Measurements from ENCODE around the gene SLC22A31.
"Not testable (repeated sequence)": the region's sequence is repeated elsewhere in the genome, so short reads cannot be mapped to it uniquely, and the experiment has no call there.

SLC22A31 gene

GRCh38 chr16:89166696-89167424 is 33.5 kb downstream of the SLC22A31 start:
- DNase-seq (ENCODE audit: low read depth, low spot score) = no peak

- not testable (repeated sequence) for DNase-seq (ENCODE audit: low read depth, low spot score)
Observed at GRCh38 chr16:89165681-89165979, 34.7 kb downstream of the SLC22A31 start.

DNA sequence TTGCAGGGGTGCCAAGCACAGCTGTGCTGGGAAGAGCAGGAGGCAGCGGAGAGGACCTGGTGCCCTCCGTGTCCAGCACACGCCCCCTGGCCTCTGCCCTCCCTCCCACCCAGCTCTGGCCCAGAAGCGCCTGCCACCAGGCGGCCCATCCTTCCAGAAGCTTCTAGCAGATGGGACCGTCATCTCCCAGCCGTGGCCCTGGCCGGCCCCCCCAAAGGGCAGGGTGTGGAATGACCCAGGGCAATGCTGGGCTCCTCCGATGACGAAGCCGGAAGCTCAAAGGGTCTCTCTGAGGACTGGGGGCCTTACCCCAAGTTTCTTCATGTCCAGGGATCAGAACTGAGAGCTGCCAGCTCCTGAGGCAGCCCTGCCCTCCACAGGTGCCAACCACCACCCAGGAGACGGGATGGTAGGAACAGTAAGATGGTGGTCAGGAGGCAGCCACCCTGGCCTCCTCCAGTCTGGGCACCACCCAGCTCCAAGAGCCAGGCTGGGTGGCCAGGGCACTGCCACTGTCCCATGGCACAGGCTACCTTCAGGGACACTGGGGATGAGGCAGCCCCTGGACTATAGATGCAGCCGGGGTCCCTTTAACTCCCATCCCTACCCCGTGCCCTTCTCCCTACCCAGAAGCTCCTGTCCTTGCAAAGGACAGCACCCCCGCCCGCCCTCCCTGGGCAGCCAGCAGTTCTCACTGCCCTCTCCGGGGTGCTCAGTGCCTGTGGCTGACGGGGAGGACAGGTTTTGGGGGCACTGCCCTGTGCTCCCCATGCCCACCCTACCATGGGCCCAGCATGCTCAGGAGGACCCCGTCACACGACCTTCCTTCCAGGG is 35.3 kb downstream of the SLC22A31 start:
- DNase-seq (ENCODE audit: low read depth, low spot score) = no peak

DNA sequence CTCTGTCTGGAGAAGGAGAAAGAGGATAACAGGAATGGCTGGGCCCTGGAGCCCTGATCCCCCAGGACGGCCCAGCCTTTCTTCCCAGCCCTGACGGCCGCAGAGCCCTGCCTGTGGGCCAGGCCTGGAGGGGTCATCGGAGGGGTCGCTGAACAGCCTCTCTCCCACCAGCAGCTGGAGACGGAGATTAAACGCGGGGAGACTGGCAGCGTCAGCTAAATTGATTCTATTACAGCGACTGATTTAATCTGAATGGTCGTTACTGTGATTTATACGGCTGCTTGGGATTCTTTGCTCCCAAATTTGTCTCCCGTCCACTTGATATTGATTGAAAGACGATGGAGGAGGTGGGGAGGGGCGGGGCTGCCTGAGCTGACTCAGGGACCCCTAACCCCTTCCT is 35.9 kb downstream of the SLC22A31 start:
- no peak for DNase-seq (ENCODE audit: low read depth, low spot score)

GRCh38 chr16:89163297-89163696 is 37.0 kb downstream of the SLC22A31 start:
- DNase-seq (ENCODE audit: low read depth, low spot score) = no peak

DNA sequence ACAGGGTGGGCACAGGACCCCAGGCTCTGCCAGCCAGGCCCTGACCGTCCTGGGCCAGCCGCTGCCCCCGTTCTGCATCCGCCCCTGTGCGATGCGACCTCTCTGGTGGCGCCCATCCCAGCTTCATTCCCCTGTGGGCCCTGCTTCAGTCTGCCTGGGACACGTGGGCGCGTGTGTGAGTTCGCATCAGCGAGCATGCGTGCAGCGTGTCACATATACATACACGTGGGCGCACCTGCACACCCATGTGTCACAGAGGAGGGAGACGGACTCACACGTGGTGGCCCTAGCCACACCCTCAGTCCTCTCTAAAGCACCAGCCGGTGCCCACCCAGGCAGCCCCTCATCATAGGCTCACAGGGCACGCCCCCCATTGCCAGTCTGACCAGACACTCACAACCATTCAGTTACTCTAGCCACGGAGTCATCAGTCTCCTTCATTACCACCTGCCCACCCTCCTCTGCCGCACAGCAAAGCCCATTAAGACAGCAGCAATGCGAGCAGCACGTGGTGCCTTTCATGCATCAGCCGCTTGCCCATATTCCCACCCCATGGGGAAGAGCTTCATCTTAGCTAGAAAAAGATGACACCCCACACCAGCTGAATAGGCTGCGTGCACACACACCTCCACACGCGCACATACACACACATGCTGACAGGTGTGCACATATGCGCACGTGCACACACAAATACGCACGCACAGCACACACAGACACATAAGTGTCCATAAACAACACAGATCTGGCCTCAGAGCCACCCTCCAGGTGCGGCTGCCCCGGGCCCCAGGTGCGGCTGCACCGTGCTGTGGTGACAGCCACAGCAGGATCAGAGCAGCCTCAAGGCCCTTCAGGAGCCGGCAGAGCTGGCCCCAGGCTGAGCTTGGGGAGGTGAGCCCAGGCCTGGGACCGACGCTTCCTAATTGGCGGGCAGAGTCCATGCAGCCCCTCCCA is 38.3 kb downstream of the SLC22A31 start:
- DNase-seq (ENCODE audit: low read depth, low spot score) = no peak

GRCh38 chr16:89160977-89161701 is 39.2 kb downstream of the SLC22A31 start:
- DNase-seq (ENCODE audit: low read depth, low spot score) = no peak

DNA sequence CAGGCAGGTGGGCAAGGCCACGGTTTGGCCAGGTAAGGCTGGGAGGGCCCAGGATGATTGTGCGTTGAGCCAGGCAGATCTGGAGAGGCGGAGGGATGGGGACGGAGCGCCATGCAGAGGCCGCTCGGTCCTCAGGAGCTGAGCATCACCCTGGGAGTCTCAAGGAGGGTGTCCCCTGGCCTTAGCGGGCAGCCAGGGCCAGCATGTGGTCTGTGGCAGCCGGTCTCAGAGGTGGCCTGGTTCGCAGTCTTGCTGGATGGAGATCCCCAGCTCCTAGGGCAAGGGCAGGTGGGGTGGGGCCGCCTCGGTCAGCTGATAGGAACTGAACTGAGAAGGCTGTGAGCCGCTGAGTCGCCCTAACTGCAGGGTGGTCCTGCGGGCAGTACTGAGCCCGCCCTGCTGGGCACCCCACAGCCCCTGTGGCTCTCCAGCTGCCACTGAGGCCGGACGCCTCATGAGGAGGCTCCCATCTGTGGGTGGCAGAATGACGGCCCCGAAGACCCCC is 40.4 kb downstream of the SLC22A31 start:
- no peak for DNase-seq (ENCODE audit: low read depth, low spot score)

DNA sequence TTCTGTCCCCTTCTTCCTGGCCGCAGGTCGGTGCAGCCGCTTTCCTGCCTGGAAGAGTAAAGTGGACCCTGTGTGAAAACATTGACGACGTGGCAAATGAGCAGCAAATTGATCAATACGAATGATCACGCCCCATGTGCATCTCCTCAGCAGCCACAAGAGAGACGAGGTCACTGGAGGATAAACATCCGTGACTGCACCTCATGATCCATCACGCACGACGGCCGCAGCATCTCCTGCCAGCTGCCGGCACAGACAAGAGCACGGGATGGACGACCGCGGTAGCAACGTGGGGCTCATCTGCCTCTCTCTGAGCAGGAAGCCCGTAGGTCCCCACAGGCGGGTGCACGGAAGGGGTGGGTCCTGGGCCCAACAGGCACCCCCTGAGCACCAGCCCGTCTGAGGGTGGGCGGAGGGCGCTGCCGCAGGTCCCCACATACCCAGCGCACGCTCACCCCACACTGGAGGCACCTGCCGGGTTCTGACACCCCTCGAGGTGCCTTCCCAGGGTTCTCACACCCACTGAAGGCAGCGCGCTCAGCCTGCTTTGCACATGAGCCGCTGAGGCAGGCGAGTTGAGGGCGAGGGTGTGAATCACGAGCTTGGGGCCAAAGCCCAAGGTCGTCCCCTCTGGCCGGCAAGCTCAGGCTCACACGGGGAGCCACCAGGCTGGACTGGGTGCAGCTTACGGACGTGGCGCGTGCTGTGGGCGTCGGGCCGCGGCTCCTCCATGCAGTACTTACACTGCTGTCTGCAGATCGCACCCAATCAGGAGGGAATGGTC is 41.1 kb downstream of the SLC22A31 start:
- DNase-seq (ENCODE audit: low read depth, low spot score) = no peak

DNA sequence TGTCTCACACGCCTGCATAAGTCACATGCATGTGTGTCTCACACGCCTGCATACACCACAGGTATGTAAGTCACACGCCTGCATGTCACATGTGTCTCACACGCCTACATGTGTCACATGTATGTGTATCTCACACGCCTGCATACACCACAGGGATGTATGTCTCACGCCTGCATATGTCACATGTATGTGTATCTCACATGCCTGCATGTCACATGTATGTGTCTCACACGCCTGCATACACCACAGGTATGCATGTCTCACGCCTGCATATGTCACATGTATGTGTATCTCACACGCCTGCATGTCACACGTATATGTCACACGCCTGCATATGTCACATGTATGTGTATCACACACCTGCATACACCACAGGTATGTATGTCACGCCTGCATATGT is 42.6 kb downstream of the SLC22A31 start:
- no peak for DNase-seq (ENCODE audit: low read depth, low spot score)

DNA sequence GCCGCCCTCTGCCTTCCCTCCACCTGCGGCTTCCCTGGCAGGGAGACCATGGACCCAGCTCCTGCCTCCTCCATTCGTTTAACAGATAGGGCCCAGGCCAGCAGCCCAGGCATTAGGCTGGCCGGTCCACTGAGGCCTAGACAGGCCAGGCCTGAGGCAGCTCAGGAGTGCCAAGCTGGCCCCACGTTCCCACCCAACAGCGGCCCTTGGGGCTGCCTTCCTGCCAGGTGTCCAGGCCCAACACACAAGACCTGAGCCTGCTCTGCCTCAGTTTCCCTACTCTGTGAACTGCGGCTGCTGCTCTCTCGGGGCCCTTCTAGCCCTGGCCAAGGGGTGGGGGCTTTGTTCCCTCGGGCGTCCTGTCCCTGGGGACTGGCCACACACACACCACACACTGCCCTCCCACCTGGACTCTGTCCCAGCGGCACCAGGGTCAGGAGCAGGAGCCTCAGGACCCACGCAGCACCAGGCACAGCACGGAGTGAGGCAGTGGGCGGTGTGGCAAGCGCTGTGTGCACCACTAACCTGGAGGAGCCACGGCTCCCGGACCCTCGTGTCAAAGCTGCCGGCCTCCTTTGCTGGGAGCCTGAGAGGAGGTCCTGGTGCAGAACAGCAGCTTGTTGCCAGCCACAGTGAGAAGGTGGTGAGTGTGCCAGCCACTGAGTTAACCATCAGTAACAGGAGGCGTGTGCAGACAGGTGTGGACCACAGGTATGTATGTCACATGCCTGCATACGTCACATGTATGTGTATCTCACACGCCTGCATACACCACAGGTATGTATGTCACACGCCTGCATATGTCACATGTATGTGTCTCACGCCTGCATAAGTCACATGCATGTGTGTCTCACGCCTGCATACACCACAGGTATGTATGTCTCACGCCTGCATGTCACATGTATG is 43.3 kb downstream of the SLC22A31 start:
- DNase-seq (ENCODE audit: low read depth, low spot score) = no peak

DNA sequence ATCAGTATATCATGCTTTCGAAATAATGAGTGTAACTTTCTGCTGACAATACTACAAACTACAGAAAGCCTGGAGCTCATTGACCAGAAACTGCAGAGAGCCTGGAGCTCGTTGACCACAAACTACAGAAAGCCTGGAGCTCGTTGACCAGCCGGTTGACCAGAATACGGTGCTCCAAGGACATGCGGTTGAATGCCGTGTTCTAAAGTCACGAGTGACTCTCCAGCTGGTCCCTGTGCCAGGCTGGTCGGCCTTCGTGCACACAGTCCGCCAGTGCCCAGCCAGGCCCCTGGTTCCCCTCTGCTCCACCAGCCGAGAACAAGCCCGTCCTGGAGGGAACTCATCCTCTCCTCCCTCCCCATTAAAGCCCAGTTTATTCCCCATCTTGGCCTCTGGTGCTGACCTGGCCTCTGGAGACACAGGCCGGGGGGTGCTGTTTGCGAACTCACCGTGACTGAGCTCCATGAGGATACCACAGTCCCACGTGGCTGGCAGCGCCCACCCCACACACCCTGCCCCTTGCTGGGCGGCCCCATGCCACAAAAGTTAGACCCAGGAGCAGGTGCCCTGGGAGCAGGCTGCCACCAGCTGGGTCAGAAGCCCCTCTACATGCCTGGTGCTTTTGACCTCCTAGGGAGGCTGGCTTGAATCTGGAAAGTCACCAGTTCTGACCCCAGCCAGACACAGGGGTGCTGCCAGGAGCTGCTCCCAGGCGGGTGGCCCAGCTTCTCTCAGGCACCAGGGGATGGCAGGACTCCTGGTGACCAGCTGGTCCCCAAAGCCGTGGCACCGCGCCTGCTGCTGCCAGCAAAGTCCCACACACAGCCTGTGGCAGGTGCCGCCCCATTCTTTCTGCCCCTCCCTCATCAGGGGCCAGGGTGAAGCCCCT is 44.2 kb downstream of the SLC22A31 start:
- no peak for DNase-seq (ENCODE audit: low read depth, low spot score)

DNA sequence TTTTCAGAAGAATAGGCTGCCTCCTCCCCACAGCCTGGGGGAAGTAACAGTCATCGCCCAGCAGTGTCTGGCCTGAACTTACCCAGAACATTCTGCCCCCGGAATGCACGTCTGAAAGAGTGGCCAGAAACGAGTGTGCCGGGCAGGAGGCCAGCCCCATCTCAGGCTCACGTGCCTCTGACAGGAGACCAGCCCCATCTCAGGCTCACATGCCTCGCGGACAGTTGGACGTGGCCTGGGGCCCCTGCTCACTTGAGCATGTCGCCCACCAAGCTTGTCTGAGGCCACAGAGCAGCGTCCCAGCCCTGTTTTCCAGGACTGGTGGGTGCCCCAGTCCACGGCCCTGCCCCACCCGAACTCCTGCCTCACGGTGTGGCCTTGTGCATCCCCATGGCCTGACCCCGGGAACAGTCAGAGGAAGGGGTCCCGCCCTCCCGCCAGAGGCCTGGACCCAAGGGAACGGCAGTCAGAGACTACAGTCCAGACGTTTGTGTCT is 45.1 kb downstream of the SLC22A31 start:
- DNase-seq (ENCODE audit: low read depth, low spot score) = peak; percentile 46

GRCh38 chr16:89154390-89155183 is 45.8 kb downstream of the SLC22A31 start:
- no peak for DNase-seq (ENCODE audit: low read depth, low spot score)

DNA sequence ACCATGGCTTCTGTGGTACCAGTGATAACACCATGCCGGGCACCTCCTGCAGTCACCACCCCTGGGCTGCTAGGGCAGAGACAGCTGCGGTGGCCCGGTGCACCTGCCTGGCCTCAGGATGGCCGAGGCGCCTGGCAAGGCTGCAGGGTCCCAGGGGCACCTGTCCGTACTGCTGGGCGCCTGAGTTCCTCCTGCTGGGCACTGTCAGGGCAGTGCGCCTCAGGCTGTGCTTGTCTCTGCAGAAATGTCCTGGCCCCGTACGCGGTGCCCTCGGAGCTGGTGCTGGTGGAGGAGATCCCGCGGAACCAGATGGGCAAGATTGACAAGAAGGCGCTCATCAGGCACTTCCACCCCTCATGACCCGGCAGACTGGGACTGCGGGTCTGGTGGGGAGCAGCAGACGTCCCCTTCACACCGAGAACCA is 46.5 kb downstream of the SLC22A31 start:
- DNase-seq (ENCODE audit: low read depth, low spot score) = peak; percentile 62

DNA sequence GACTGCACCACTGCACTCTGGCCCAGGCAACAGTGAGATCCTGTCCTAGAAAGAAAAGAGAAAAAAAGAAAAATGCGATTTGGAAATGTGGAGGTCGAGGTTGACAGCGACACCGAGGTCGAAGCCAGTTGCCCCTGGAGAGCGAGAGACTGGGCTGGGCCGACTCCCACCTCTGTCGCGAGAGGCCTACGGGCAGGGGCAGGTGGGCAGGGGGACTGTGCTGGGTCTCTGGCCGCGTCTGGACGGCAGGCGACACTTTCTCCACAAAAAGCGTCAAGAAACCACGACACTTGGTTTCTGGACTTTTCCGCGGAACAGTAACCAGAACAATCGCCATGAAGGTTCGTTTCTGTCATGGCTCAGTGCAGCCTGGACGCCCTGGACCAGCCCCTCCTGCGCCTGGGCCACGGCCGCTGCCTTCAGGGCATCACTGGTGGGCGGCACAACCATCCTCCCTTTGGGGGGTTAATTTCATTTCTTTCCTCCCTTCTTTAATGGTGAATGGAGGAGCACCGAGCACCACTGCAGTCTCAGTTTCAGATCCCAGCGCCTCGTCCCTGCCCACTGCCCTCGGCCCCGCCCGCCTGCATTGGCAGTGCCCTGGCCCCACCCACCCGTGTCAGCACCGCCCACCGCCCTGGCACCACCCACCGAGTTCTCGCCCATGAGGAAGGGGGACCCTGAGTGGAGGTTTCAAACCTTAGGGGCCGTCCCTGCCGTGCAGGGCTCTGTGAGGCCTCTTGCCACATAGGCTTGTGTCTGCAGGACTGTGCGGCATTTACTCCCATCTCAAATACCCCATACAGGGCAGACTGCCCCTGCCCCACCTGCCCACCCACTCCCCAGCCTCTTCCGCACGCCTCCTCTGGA is 47.3 kb downstream of the SLC22A31 start:
- DNase-seq (ENCODE audit: low read depth, low spot score) = no peak

All from ELF-1 (cell line).